ENCODE data around the gene FXYD7.

Gene FXYD7

GRCh38 chr19:35199481-35199880 lies 56.4 kb downstream of the FXYD7 start:
- no peak for DNase-seq (ENCODE audit: low read depth in 2 of 2)

GRCh38 chr19:35202722-35203688 lies 60.0 kb downstream of the FXYD7 start:
- DNase-seq (ENCODE audit: low read depth in 2 of 2) = no peak
